IPS DF 19.7 (cell line): ENCODE data around the gene NHEJ1.

Experiments used
- DNase-seq: peaks from one replicate; pipeline ENCODE4 v3.0.0-alpha.2; 2013; ENCODE audit warnings: low read depth, low spot score

Gene NHEJ1

GRCh38 chr2:219029829-219030165 lies 130.8 kb downstream of the NHEJ1 start:
- no peak for DNase-seq

GRCh38 chr2:219028996-219029828 lies 131.4 kb downstream of the NHEJ1 start:
- DNase-seq = no peak

DNA sequence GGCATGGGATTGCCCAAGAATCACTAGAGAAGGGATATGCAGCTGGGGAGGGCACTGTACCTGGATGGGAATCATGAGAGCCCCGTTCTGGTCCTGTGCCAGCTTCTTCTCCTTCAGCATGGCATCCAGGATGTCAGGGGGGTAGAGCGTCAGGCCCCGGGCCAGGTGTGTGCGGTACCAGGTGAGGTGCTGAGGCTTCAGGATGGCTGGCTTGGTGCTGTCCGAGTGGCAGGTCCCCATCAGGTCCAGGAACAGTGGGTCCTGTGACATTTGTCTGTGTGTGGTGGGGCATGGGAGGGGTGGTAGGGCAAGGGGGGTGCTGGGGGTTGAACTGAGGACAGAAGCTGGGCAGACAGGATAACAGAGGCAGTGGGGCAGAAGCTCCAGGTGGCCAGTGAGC lies 132.5 kb downstream of the NHEJ1 start:
- DNase-seq = no peak

DNA sequence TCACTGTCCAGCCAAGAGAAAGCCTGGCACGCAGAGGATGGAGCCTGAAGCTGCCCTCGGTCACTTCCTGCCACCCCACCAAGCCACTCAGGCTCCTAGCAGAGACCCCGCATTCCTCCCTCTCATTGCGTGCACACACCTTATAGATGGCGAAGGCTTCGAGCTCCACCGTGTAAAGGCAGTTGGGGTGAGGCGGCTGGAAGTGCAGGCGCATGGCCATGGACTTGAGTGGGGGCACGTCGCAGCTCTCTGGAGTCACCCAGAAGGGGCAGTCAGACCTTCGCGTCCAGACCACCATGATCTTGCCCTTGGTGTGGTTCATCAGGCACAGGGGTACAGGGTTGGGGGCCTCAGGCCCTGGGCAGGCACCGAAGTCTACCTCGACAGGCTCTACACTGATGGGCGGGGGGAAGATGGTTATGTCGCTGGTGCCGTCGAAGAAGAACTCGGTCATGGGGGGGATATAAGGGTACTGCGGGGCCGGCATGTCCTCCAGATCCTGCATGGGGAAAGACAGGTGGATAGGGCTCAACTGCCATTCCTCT lies 133.0 kb downstream of the NHEJ1 start:
- DNase-seq = no peak

DNA sequence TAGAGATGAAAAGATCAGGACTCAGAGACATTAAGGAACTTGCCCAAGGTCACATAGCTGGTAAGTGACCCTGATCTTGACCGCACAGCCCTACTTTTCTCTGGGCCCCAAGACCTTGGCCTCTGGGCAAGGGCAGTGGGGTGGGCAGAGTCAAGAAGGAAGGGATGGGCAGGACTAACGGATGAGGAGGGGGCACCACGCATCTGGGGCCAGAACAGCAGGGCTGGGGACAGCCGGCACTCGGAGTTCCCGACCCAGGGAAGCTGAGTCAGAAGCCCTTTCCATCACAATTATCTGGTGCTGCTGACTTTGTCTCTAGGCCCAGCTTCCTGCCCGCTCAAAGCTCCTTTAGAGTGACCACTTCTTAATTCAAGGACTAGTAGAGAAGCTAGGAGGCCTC lies 133.7 kb downstream of the NHEJ1 start:
- DNase-seq = no peak

GRCh38 chr2:219025637-219026585 lies 134.7 kb downstream of the NHEJ1 start:
- DNase-seq = no peak
